ENCODE data around the gene CCDC148.

DNA sequence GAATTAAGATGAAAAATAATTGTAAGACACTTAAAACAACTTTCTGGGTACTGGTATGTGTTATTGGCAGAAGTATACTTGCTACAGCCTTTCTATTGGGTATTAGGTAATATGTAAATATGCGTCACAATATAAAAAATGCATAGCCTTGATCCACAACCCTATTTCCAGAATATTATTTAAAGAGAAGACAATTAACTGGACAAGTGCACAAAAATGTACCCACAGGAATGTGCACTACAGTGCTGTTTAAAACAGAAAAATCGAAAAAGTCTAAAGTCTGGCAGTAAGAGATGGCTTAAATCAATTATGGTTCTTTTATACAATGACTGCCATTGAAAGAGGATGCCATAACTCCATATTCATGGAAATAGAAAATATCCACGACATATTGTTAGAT lies 205.2 kb downstream of the CCDC148 start:
- TF ChIP-seq EHMT2 (IDR thresholded peaks at IDR 0.05; ENCODE audit: low read depth) (no peak), CTCF (IDR thresholded peaks at IDR 0.05) (no peak), HDAC2 (IDR thresholded peaks at IDR 0.05) (no peak), SMC3 (IDR thresholded peaks at IDR 0.05) (no peak), CHD4 (IDR thresholded peaks at IDR 0.05; ENCODE audit: borderline replicate concordance) (no peak), MAFK (IDR thresholded peaks at IDR 0.05; ENCODE audit: partially characterized antibody) (no peak), E2F6 (IDR thresholded peaks at IDR 0.05; ENCODE audit: borderline replicate concordance, low read depth) (no peak), USF2 (IDR thresholded peaks at IDR 0.05) (no peak), POLR2A (IDR thresholded peaks at IDR 0.05; ENCODE audit: low read length) (no peak), HOXA7 (CRISPR knock-in tag; IDR thresholded peaks at IDR 0.05) (no peak)
